Measurements from ENCODE around the gene TDP1. TPM values are rescaled to one million over a fixed set of nuclear protein-coding genes. Genes with fewer than 3 reads are reported as not detected.
"Not testable (repeated sequence)": the region's sequence is repeated elsewhere in the genome, so short reads cannot be mapped to it uniquely, and the experiment has no call there.

Gene TDP1
- total RNA-seq, 2 experiments from 2014 or later = 51.9 to 59.8 TPM

GRCh38 chr14:90024910-90025309, 69.2 kb downstream of the TDP1 start:
- Mint-ChIP-seq H3K4me1 (ENCODE audit: low read depth) (peaks cover 4% of the 10 kb centered on the region), H3K36me3 (ENCODE audit: low read depth) (peaks cover 86% of the 10 kb centered on the region), H3K27me3 (no peaks in the 10 kb centered on the region), H3K27ac (no peak overlapping the region), H3K9me3 (no peaks in the 10 kb centered on the region), H3K4me3 (no peak overlapping the region)
- no peaks in the 10 kb centered on the region for H3K9me3 ChIP-seq (ENCODE audit: control insufficient read depth in 1 of 2, insufficient read depth in 1 of 2, low read length in 2 of 2)
- TF ChIP-seq, protein P1, sequence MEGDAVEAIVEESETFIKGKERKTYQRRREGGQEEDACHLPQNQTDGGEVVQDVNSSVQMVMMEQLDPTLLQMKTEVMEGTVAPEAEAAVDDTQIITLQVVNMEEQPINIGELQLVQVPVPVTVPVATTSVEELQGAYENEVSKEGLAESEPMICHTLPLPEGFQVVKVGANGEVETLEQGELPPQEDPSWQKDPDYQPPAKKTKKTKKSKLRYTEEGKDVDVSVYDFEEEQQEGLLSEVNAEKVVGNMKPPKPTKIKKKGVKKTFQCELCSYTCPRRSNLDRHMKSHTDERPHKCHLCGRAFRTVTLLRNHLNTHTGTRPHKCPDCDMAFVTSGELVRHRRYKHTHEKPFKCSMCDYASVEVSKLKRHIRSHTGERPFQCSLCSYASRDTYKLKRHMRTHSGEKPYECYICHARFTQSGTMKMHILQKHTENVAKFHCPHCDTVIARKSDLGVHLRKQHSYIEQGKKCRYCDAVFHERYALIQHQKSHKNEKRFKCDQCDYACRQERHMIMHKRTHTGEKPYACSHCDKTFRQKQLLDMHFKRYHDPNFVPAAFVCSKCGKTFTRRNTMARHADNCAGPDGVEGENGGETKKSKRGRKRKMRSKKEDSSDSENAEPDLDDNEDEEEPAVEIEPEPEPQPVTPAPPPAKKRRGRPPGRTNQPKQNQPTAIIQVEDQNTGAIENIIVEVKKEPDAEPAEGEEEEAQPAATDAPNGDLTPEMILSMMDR (IDR thresholded peaks at IDR 0.05) = no peak
- no peak overlapping the region for H3K4me3 ChIP-seq (ENCODE audit: low read length)
- no peak overlapping the region for H3K27ac ChIP-seq (ENCODE audit: low read depth in 1 of 2, low read length in 2 of 2)
- no peak for DNase-seq
- ATAC-seq (ENCODE audit: poor library complexity) = no peak
- CTCF ChIA-PET = no interaction called here
- no peaks in the 10 kb centered on the region for H3K4me1 ChIP-seq (ENCODE audit: insufficient read depth, low read length)
- H3K36me3 ChIP-seq (ENCODE audit: insufficient read depth, low read length) = peaks cover 64% of the 10 kb centered on the region
- no peaks in the 10 kb centered on the region for H3K27me3 ChIP-seq (ENCODE audit: control insufficient read depth in 1 of 2, insufficient read depth in 2 of 2, low read length in 2 of 2)
- intact Hi-C loops (cut with DNase I, micrococcal nuclease) = no loop called here
- POLR2A ChIA-PET = no interaction called here

- ATAC-seq (ENCODE audit: poor library complexity); H3K27ac Mint-ChIP-seq; H3K9me3 Mint-ChIP-seq; POLR2A ChIA-PET; H3K27me3 ChIP-seq (ENCODE audit: control insufficient read depth in 1 of 2, insufficient read depth in 2 of 2, low read length in 2 of 2); H3K9me3 ChIP-seq (ENCODE audit: control insufficient read depth in 1 of 2, insufficient read depth in 1 of 2, low read length in 2 of 2); H3K4me3 Mint-ChIP-seq; intact Hi-C loops (cut with DNase I, micrococcal nuclease); H3K27ac ChIP-seq (ENCODE audit: low read depth in 1 of 2, low read length in 2 of 2); H3K4me1 Mint-ChIP-seq (ENCODE audit: low read depth); H3K4me1 ChIP-seq (ENCODE audit: insufficient read depth, low read length); H3K27me3 Mint-ChIP-seq; CTCF ChIA-PET; H3K4me3 ChIP-seq (ENCODE audit: low read length); DNase-seq: not testable (repeated sequence)
- peaks cover 83% of the 10 kb centered on the region for H3K36me3 Mint-ChIP-seq (ENCODE audit: low read depth)
- peaks cover 62% of the 10 kb centered on the region for H3K36me3 ChIP-seq (ENCODE audit: insufficient read depth, low read length)
These were observed 70.9 kb downstream of the TDP1 start for GRCh38 chr14:90026608-90027007.

DNA sequence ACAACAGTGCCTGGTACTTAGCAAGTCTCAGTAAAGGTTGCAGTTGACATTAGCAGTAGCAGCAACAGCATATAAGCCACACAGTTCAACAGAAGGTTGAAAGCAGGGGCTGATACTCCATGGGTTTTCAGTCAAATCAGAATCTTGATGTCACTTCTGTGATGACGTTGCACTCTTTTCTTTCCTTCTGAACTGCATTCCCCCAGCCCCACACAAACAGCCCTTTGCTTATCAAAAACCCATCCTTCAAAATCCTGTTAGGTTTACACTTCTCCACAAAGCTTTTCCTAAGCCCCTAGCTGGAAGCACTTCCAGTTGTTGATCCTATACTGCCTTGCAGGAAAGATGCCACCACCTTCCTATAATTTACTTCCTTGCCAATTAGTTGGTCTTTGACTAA, 72.1 kb downstream of the TDP1 start:
- ATAC-seq (ENCODE audit: poor library complexity) (no peak), DNase-seq (no peak)
- Mint-ChIP-seq H3K27ac (no peak overlapping the region), H3K36me3 (ENCODE audit: low read depth) (peaks cover 83% of the 10 kb centered on the region), H3K9me3 (no peaks in the 10 kb centered on the region), H3K4me3 (no peak overlapping the region), H3K4me1 (ENCODE audit: low read depth) (no peaks in the 10 kb centered on the region), H3K27me3 (no peaks in the 10 kb centered on the region)
- no peak overlapping the region for H3K27ac ChIP-seq (ENCODE audit: low read depth in 1 of 2, low read length in 2 of 2)
- H3K27me3 ChIP-seq (ENCODE audit: control insufficient read depth in 1 of 2, insufficient read depth in 2 of 2, low read length in 2 of 2) = no peaks in the 10 kb centered on the region
- ChIA-PET CTCF (no interaction called here), POLR2A (no interaction called here)
- peaks cover 63% of the 10 kb centered on the region for H3K36me3 ChIP-seq (ENCODE audit: insufficient read depth, low read length)
- TF ChIP-seq, protein P1 (IDR thresholded peaks at IDR 0.05) = no peak
- H3K9me3 ChIP-seq (ENCODE audit: control insufficient read depth in 1 of 2, insufficient read depth in 1 of 2, low read length in 2 of 2) = no peaks in the 10 kb centered on the region
- intact Hi-C loops (cut with DNase I, micrococcal nuclease) = no loop called here
- H3K4me1 ChIP-seq (ENCODE audit: insufficient read depth, low read length) = no peaks in the 10 kb centered on the region
- no peak overlapping the region for H3K4me3 ChIP-seq (ENCODE audit: low read length)

DNA sequence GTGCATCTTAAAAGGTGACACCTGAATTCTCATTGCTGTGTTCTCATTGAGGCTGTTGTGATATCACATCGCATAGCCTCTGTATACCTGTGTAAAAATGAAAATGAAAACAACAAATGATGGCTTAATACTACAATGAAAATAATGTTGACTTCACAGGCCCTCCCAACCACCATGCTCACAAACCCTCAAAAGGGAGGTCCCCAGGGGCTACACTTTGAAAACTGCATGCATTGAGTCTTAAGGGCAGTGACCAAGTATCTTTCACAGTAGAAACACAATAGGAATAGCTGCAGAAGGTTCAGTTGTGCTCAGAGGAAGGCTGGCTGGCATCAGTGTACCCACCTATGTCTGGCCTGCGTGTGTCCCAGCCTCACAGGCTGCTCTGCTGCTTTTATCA, 78.4 kb downstream of the TDP1 start:
- Histone ChIP-seq H3K27ac (ENCODE audit: low read depth in 1 of 2, low read length in 2 of 2) (no peak overlapping the region), H3K4me3 (ENCODE audit: low read length) (no peak overlapping the region), H3K27me3 (ENCODE audit: control insufficient read depth in 1 of 2, insufficient read depth in 2 of 2, low read length in 2 of 2) (no peaks in the 10 kb centered on the region), H3K9me3 (ENCODE audit: control insufficient read depth in 1 of 2, insufficient read depth in 1 of 2, low read length in 2 of 2) (no peaks in the 10 kb centered on the region), H3K36me3 (ENCODE audit: insufficient read depth, low read length) (peaks cover 58% of the 10 kb centered on the region), H3K4me1 (ENCODE audit: insufficient read depth, low read length) (no peaks in the 10 kb centered on the region)
- Mint-ChIP-seq H3K9me3 (no peaks in the 10 kb centered on the region), H3K27ac (no peak overlapping the region), H3K4me3 (no peak overlapping the region), H3K4me1 (ENCODE audit: low read depth) (no peaks in the 10 kb centered on the region), H3K27me3 (no peaks in the 10 kb centered on the region), H3K36me3 (ENCODE audit: low read depth) (peaks cover 80% of the 10 kb centered on the region)
- ATAC-seq (ENCODE audit: poor library complexity) (no peak), DNase-seq (no peak)
- CTCF ChIA-PET = no interaction called here
- POLR2A ChIA-PET = no interaction called here
- intact Hi-C loops (cut with DNase I, micrococcal nuclease) = no loop called here
- TF ChIP-seq, protein P1 (IDR thresholded peaks at IDR 0.05) = no peak

Measured in CD4-positive, alpha-beta T cell (primary cell).